ENCODE results near the gene SLC1A3.

SLC1A3 gene

GRCh38 chr5:36662291-36662851 is 56.0 kb downstream of the SLC1A3 start:
- Histone ChIP-seq H3K36me3 (ENCODE audit: control insufficient read depth in 5 of 5, insufficient read depth in 5 of 5, low read length in 5 of 5) (peaks cover 0 to 4% (median 0%) of the 10 kb centered on the region in 5 donors), H3K9ac (ENCODE audit: low read length in 5 of 5) (no peak overlapping the region), H3K9me3 (ENCODE audit: control insufficient read depth in 5 of 5, low read length in 5 of 5) (no peaks in the 10 kb centered on the region)

GRCh38 chr5:36664766-36665165 is 58.4 kb downstream of the SLC1A3 start:
- no peak overlapping the region for H3K27ac ChIP-seq (ENCODE audit: low read depth, low read length)
- no peaks in the 10 kb centered on the region for H3K9me3 ChIP-seq (ENCODE audit: control insufficient read depth in 5 of 5, low read length in 5 of 5)
- no peaks in the 10 kb centered on the region for H3K27me3 ChIP-seq (ENCODE audit: control insufficient read depth in 5 of 5, insufficient read depth in 4 of 5, low read length in 5 of 5)
- H3K9ac ChIP-seq (ENCODE audit: low read length in 5 of 5), result no peak overlapping the region
- H3K4me3 ChIP-seq (ENCODE audit: low read depth in 1 of 5, low read length in 5 of 5), result no peak overlapping the region
- H3K4me1 ChIP-seq (ENCODE audit: control insufficient read depth in 5 of 5, insufficient read depth in 5 of 5, low read length in 5 of 5), result no peaks in the 10 kb centered on the region
- H3K36me3 ChIP-seq (ENCODE audit: control insufficient read depth in 5 of 5, insufficient read depth in 5 of 5, low read length in 5 of 5), result peaks cover 0 to 4% (median 3%) of the 10 kb centered on the region in 5 donors

More at GRCh38 chr5:36662291-36662851, 56.0 kb downstream of the SLC1A3 start:
- Histone ChIP-seq H3K4me3 (ENCODE audit: low read depth in 1 of 5, low read length in 5 of 5) (no peak overlapping the region), H3K27me3 (ENCODE audit: control insufficient read depth in 5 of 5, insufficient read depth in 4 of 5, low read length in 5 of 5) (no peaks in the 10 kb centered on the region), H3K27ac (ENCODE audit: low read depth, low read length) (no peak overlapping the region), H3K4me1 (ENCODE audit: control insufficient read depth in 5 of 5, insufficient read depth in 5 of 5, low read length in 5 of 5) (peaks cover 3 to 17% (median 11%) of the 10 kb centered on the region in 5 donors)

GRCh38 chr5:36665628-36666027 is 59.2 kb downstream of the SLC1A3 start:
- Histone ChIP-seq H3K4me1 (ENCODE audit: control insufficient read depth in 5 of 5, insufficient read depth in 5 of 5, low read length in 5 of 5) (no peaks in the 10 kb centered on the region), H3K27me3 (ENCODE audit: control insufficient read depth in 5 of 5, insufficient read depth in 4 of 5, low read length in 5 of 5) (no peaks in the 10 kb centered on the region), H3K4me3 (ENCODE audit: low read depth in 1 of 5, low read length in 5 of 5) (no peak overlapping the region), H3K9me3 (ENCODE audit: control insufficient read depth in 5 of 5, low read length in 5 of 5) (no peaks in the 10 kb centered on the region), H3K36me3 (ENCODE audit: control insufficient read depth in 5 of 5, insufficient read depth in 5 of 5, low read length in 5 of 5) (peaks cover 0 to 4% (median 3%) of the 10 kb centered on the region in 5 donors), H3K27ac (ENCODE audit: low read depth, low read length) (no peak overlapping the region), H3K9ac (ENCODE audit: low read length in 5 of 5) (no peak overlapping the region)

GRCh38 chr5:36666274-36666673 is 59.9 kb downstream of the SLC1A3 start:
- Histone ChIP-seq H3K27ac (ENCODE audit: low read depth, low read length) (no peak overlapping the region), H3K27me3 (ENCODE audit: control insufficient read depth in 5 of 5, insufficient read depth in 4 of 5, low read length in 5 of 5) (no peaks in the 10 kb centered on the region), H3K36me3 (ENCODE audit: control insufficient read depth in 5 of 5, insufficient read depth in 5 of 5, low read length in 5 of 5) (peaks cover 5 to 10% (median 8%) of the 10 kb centered on the region in 5 donors), H3K4me1 (ENCODE audit: control insufficient read depth in 5 of 5, insufficient read depth in 5 of 5, low read length in 5 of 5) (no peaks in the 10 kb centered on the region), H3K9me3 (ENCODE audit: control insufficient read depth in 5 of 5, low read length in 5 of 5) (no peaks in the 10 kb centered on the region), H3K9ac (ENCODE audit: low read length in 5 of 5) (no peak overlapping the region), H3K4me3 (ENCODE audit: low read depth in 1 of 5, low read length in 5 of 5) (no peak overlapping the region)

GRCh38 chr5:36666986-36667385 is 60.6 kb downstream of the SLC1A3 start:
- H3K4me1 ChIP-seq (ENCODE audit: control insufficient read depth in 5 of 5, insufficient read depth in 5 of 5, low read length in 5 of 5), result no peaks in the 10 kb centered on the region
- H3K9me3 ChIP-seq (ENCODE audit: control insufficient read depth in 5 of 5, low read length in 5 of 5), result no peaks in the 10 kb centered on the region
- H3K27ac ChIP-seq (ENCODE audit: low read depth, low read length), result no peak overlapping the region
- no peak overlapping the region for H3K4me3 ChIP-seq (ENCODE audit: low read depth in 1 of 5, low read length in 5 of 5)
- no peak overlapping the region for H3K9ac ChIP-seq (ENCODE audit: low read length in 5 of 5)
- peaks cover 6 to 16% (median 12%) of the 10 kb centered on the region in 5 donors for H3K36me3 ChIP-seq (ENCODE audit: control insufficient read depth in 5 of 5, insufficient read depth in 5 of 5, low read length in 5 of 5)
- H3K27me3 ChIP-seq (ENCODE audit: control insufficient read depth in 5 of 5, insufficient read depth in 4 of 5, low read length in 5 of 5), result no peaks in the 10 kb centered on the region

GRCh38 chr5:36667824-36668223 is 61.4 kb downstream of the SLC1A3 start:
- Histone ChIP-seq H3K36me3 (ENCODE audit: control insufficient read depth in 5 of 5, insufficient read depth in 5 of 5, low read length in 5 of 5) (peaks cover 9 to 22% (median 19%) of the 10 kb centered on the region in 5 donors), H3K9me3 (ENCODE audit: control insufficient read depth in 5 of 5, low read length in 5 of 5) (no peaks in the 10 kb centered on the region), H3K4me3 (ENCODE audit: low read depth in 1 of 5, low read length in 5 of 5) (no peak overlapping the region), H3K9ac (ENCODE audit: low read length in 5 of 5) (no peak overlapping the region), H3K27me3 (ENCODE audit: control insufficient read depth in 5 of 5, insufficient read depth in 4 of 5, low read length in 5 of 5) (no peaks in the 10 kb centered on the region), H3K4me1 (ENCODE audit: control insufficient read depth in 5 of 5, insufficient read depth in 5 of 5, low read length in 5 of 5) (no peaks in the 10 kb centered on the region), H3K27ac (ENCODE audit: low read depth, low read length) (no peak overlapping the region)

GRCh38 chr5:36669015-36669651 is 62.7 kb downstream of the SLC1A3 start:
- peaks cover 9 to 34% (median 29%) of the 10 kb centered on the region in 5 donors for H3K36me3 ChIP-seq (ENCODE audit: control insufficient read depth in 5 of 5, insufficient read depth in 5 of 5, low read length in 5 of 5)
- H3K9ac ChIP-seq (ENCODE audit: low read length in 5 of 5), result no peak overlapping the region
- H3K27ac ChIP-seq (ENCODE audit: low read depth, low read length), result no peak overlapping the region
- H3K4me3 ChIP-seq (ENCODE audit: low read depth in 1 of 5, low read length in 5 of 5), result no peak overlapping the region
- no peaks in the 10 kb centered on the region for H3K27me3 ChIP-seq (ENCODE audit: control insufficient read depth in 5 of 5, insufficient read depth in 4 of 5, low read length in 5 of 5)
- H3K9me3 ChIP-seq (ENCODE audit: control insufficient read depth in 5 of 5, low read length in 5 of 5), result no peaks in the 10 kb centered on the region
- H3K4me1 ChIP-seq (ENCODE audit: control insufficient read depth in 5 of 5, insufficient read depth in 5 of 5, low read length in 5 of 5), result no peaks in the 10 kb centered on the region

GRCh38 chr5:36670548-36670947 is 64.1 kb downstream of the SLC1A3 start:
- peaks cover 9 to 41% (median 37%) of the 10 kb centered on the region in 5 donors for H3K36me3 ChIP-seq (ENCODE audit: control insufficient read depth in 5 of 5, insufficient read depth in 5 of 5, low read length in 5 of 5)
- no peaks in the 10 kb centered on the region for H3K4me1 ChIP-seq (ENCODE audit: control insufficient read depth in 5 of 5, insufficient read depth in 5 of 5, low read length in 5 of 5)
- no peak overlapping the region for H3K27ac ChIP-seq (ENCODE audit: low read depth, low read length)

GRCh38 chr5:36675282-36675681 is 68.9 kb downstream of the SLC1A3 start:
- H3K9ac ChIP-seq (ENCODE audit: low read length in 5 of 5), result no peak overlapping the region
- H3K27me3 ChIP-seq (ENCODE audit: control insufficient read depth in 5 of 5, insufficient read depth in 4 of 5, low read length in 5 of 5), result no peaks in the 10 kb centered on the region

More at GRCh38 chr5:36670548-36670947, 64.1 kb downstream of the SLC1A3 start:
- H3K27me3 ChIP-seq (ENCODE audit: control insufficient read depth in 5 of 5, insufficient read depth in 4 of 5, low read length in 5 of 5), result no peaks in the 10 kb centered on the region
- no peaks in the 10 kb centered on the region for H3K9me3 ChIP-seq (ENCODE audit: control insufficient read depth in 5 of 5, low read length in 5 of 5)
- no peak overlapping the region for H3K9ac ChIP-seq (ENCODE audit: low read length in 5 of 5)
- no peak overlapping the region for H3K4me3 ChIP-seq (ENCODE audit: low read depth in 1 of 5, low read length in 5 of 5)

GRCh38 chr5:36679221-36679989 is 73.0 kb downstream of the SLC1A3 start:
- Histone ChIP-seq H3K36me3 (ENCODE audit: control insufficient read depth in 5 of 5, insufficient read depth in 5 of 5, low read length in 5 of 5) (peaks cover 13 to 43% (median 40%) of the 10 kb centered on the region in 5 donors), H3K4me3 (ENCODE audit: low read depth in 1 of 5, low read length in 5 of 5) (no peak overlapping the region), H3K9ac (ENCODE audit: low read length in 5 of 5) (no peak overlapping the region), H3K9me3 (ENCODE audit: control insufficient read depth in 5 of 5, low read length in 5 of 5) (no peaks in the 10 kb centered on the region), H3K27ac (ENCODE audit: low read depth, low read length) (no peak overlapping the region), H3K4me1 (ENCODE audit: control insufficient read depth in 5 of 5, insufficient read depth in 5 of 5, low read length in 5 of 5) (peaks cover 0 to 13% (median 8%) of the 10 kb centered on the region in 5 donors), H3K27me3 (ENCODE audit: control insufficient read depth in 5 of 5, insufficient read depth in 4 of 5, low read length in 5 of 5) (no peaks in the 10 kb centered on the region)

More at GRCh38 chr5:36675282-36675681, 68.9 kb downstream of the SLC1A3 start:
- Histone ChIP-seq H3K9me3 (ENCODE audit: control insufficient read depth in 5 of 5, low read length in 5 of 5) (no peaks in the 10 kb centered on the region), H3K36me3 (ENCODE audit: control insufficient read depth in 5 of 5, insufficient read depth in 5 of 5, low read length in 5 of 5) (peaks cover 22 to 72% (median 64%) of the 10 kb centered on the region in 5 donors), H3K27ac (ENCODE audit: low read depth, low read length) (no peak overlapping the region), H3K4me3 (ENCODE audit: low read depth in 1 of 5, low read length in 5 of 5) (no peak overlapping the region), H3K4me1 (ENCODE audit: control insufficient read depth in 5 of 5, insufficient read depth in 5 of 5, low read length in 5 of 5) (peaks cover 0 to under 1% (median 0%) of the 10 kb centered on the region in 5 donors)

Measured in subcutaneous abdominal adipose tissue (tissue), 5 donors.